Endothelial cell of umbilical vein (primary cell): ENCODE data around the gene MGP. TPM values are rescaled to one million over a fixed set of nuclear protein-coding genes. Genes with fewer than 3 reads are reported as not detected.

Experiments
- BruUV-seq: library from RNA; stranded (reverse); fragments of 400-500 nt; replicated peaks from 2 replicates; lab custom pipeline; 2021; lab: Mats Ljungman, UMichigan
- CTCF ChIA-PET: fragments of 300-600, 350-600 bp; sonication (Branson Sonifier 250); formaldehyde crosslinking; loops from one replicate; lab custom pipeline; 2021; ENCODE audit warnings: antibody characterized with exemption, inconsistent platforms; lab: Charles Lee
- POLR2A ChIA-PET: fragments of 300-600, 350-600 bp; sonication (Branson Sonifier 250); formaldehyde crosslinking; loops from one replicate; lab custom pipeline; 2021; ENCODE audit warnings: antibody characterized with exemption, inconsistent platforms; lab: Charles Lee
- DNase-seq: peaks from one replicate; pipeline ENCODE4 v3.0.0-alpha.2; 2011; ENCODE audit warnings: low read depth, low spot score
- FAIRE-seq: peaks from 2 replicates; lab custom pipeline; 2011; peaks lifted over from hg19 to GRCh38; lab: Jason Lieb, UNC
- H2AFZ ChIP-seq: 2 replicates; pipeline ENCODE4 v1.6.0; 2012; ENCODE audit warnings: low read depth, low read length, control low read depth, inconsistent platforms
- H3K27ac ChIP-seq: 2 replicates; pipeline ENCODE4 v1.5.1; 2011; ENCODE audit warnings: low read depth, mild to moderate bottlenecking, control low read depth, low read length, moderate library complexity; ENCODE audit not compliant: insufficient read depth
- H3K27me3 ChIP-seq, 2 experiments: 2 replicates each; pipeline versions ENCODE4 v1.6.0 to v1.6.1; 2011; ENCODE audit warnings: low read length in 2 of 2, mixed read lengths in 1 of 2; ENCODE audit not compliant: control insufficient read depth in 2 of 2, insufficient read depth in 2 of 2
- H3K36me3 ChIP-seq, 2 experiments: 2 replicates in 1 of 2; 3 replicates in 1 of 2; pipeline ENCODE4 v1.5.1; 2011; ENCODE audit warnings: low read length in 2 of 2, mild to moderate bottlenecking in 1 of 2, moderate library complexity in 1 of 2; ENCODE audit not compliant: control insufficient read depth in 2 of 2, insufficient read depth in 2 of 2; ENCODE audit errors: extremely low read depth in 1 of 2
- H3K4me1 ChIP-seq: 3 replicates; pipeline ENCODE4 v1.5.1; 2011; ENCODE audit warnings: mild to moderate bottlenecking, low read length; ENCODE audit not compliant: control insufficient read depth, insufficient read depth; ENCODE audit errors: extremely low read depth
- H3K4me2 ChIP-seq: 2 replicates; pipeline ENCODE4 v1.6.1; 2011; ENCODE audit warnings: low read length, control low read depth, mixed read lengths; ENCODE audit not compliant: insufficient read depth
- H3K4me3 ChIP-seq, 3 experiments: fragments of 200-600 bp in 1 of 3; sonication (generic), shearing (Covaris generic) in 1 of 3; replicated peaks in 1 of 3; 2 replicates each; pipeline ENCODE4 v1.5.1; 2011 to 2016; ENCODE audit warnings: control low read depth in 3 of 3, low read length in 3 of 3, mild to moderate bottlenecking in 2 of 3, inconsistent platforms in 1 of 3, low read depth in 1 of 3, moderate library complexity in 1 of 3; ENCODE audit not compliant: insufficient read depth in 1 of 3
- H3K79me2 ChIP-seq: 2 replicates; pipeline ENCODE4 v1.6.0; 2012; ENCODE audit warnings: low read length, inconsistent platforms; ENCODE audit not compliant: control insufficient read depth, insufficient read depth
- H3K9ac ChIP-seq: replicated peaks from 2 replicates; pipeline ENCODE3; 2011; ENCODE audit warnings: low read length, control low read depth; ENCODE audit not compliant: insufficient read depth; ENCODE audit errors: extremely low read depth
- H3K9me1 ChIP-seq: replicated peaks from 3 replicates; pipeline ENCODE4 v1.6.0; 2011; ENCODE audit warnings: mild to moderate bottlenecking, low read length; ENCODE audit not compliant: control insufficient read depth, insufficient read depth; ENCODE audit errors: extremely low read depth
- H3K9me3 ChIP-seq: replicated peaks from 2 replicates; pipeline ENCODE4 v1.5.1; 2012; ENCODE audit warnings: low read length, inconsistent platforms; ENCODE audit not compliant: control insufficient read depth, insufficient read depth
- H4K20me1 ChIP-seq: replicated peaks from 2 replicates; pipeline ENCODE3; 2011; ENCODE audit warnings: mild to moderate bottlenecking, low read length; ENCODE audit not compliant: control insufficient read depth, insufficient read depth; ENCODE audit errors: extremely low read depth
- CTCF ChIP-seq, 2 donors: IDR thresholded peaks; 1 replicate in 1 of 2; 2 replicates in 1 of 2; pipeline ENCODE4 v1.5.1; 2011; ENCODE audit warnings: low read length in 2 of 2, mild to moderate bottlenecking in 2 of 2, moderate library complexity in 2 of 2, control low read depth in 1 of 2, inconsistent platforms in 1 of 2, low read depth in 1 of 2; ENCODE audit not compliant: insufficient read depth in 1 of 2; ENCODE audit errors: extremely low read depth in 1 of 2
- EZH2 ChIP-seq: IDR thresholded peaks from 2 replicates; pipeline ENCODE4 v1.6.1; 2012; ENCODE audit warnings: borderline replicate concordance, low read depth, mild to moderate bottlenecking, moderate library complexity, low read length, inconsistent platforms; ENCODE audit not compliant: severe bottlenecking
- FOS ChIP-seq: IDR thresholded peaks from 2 replicates; pipeline ENCODE4 v1.6.1; 2011; ENCODE audit warnings: mild to moderate bottlenecking, low read length, moderate library complexity, borderline replicate concordance; ENCODE audit not compliant: insufficient read depth
- JUN ChIP-seq: IDR thresholded peaks from 2 replicates; pipeline ENCODE4 v1.6.1; 2011; ENCODE audit warnings: borderline replicate concordance, low read depth; ENCODE audit not compliant: insufficient read length, insufficient read depth
- MAX ChIP-seq: IDR thresholded peaks from 2 replicates; pipeline ENCODE4 v1.6.1; 2011; ENCODE audit not compliant: insufficient read depth, insufficient read length
- MYC ChIP-seq: IDR thresholded peaks from one replicate; pipeline ENCODE4 v1.6.1; 2011; ENCODE audit warnings: mild to moderate bottlenecking, low read depth, low read length
- POLR2A ChIP-seq: IDR thresholded peaks from 2 replicates; pipeline ENCODE4 v1.6.1; 2012; ENCODE audit warnings: low read depth, mild to moderate bottlenecking, control low read depth, low read length
- POLR2AphosphoS5 ChIP-seq: IDR thresholded peaks from 2 replicates; pipeline ENCODE4 v1.6.1; 2012; ENCODE audit warnings: low read depth, mild to moderate bottlenecking, control low read depth, low read length, moderate library complexity; ENCODE audit not compliant: insufficient read depth
- dilution Hi-C: fragments of 300-500 bp; cut with MboI; formaldehyde crosslinking; loops from one replicate; pipeline ENCODE4 v1.15.0; 2019; ENCODE audit warnings: low sequenced_read_pairs; ENCODE audit not compliant: extremely low pct_ligation_motif_present
- intact Hi-C: fragments of 100-400 bp; cut with micrococcal nuclease; formaldehyde crosslinking; loops from one replicate; pipeline ENCODE4 v1.10.0; 2022
- polyA plus RNA-seq, 4 experiments: library from polyadenylated mRNA; depleted of rRNA in 3 of 4; stranded (reverse) in 3 of 4; unstranded in 1 of 4; fragments of >200 nt; gene quantifications; 2 replicates each; pipeline versions ENCODE4 v1.2.1 to v1.2.3, GENCODE V29; 2011 to 2012; ENCODE audit warnings: missing spikeins in 1 of 4
- total RNA-seq: library from RNA; stranded (reverse); gene quantifications from 2 replicates; pipeline ENCODE4 v1.2.3, GENCODE V29; 2021

MGP gene
- total and polyA plus RNA-seq, 2 donors (not counting 3 experiments of a cell fraction or from before 2014, with no cell fraction given): 284 to 479 TPM

- DNase-seq: peak; percentile 93
- TF ChIP-seq EZH2 (no peak), CTCF (IDR thresholded peaks at IDR 0.05; ENCODE audit: extremely low read depth in 1 of 2, insufficient read depth in 1 of 2, low read depth in 1 of 2, low read length in 2 of 2) (no peak), JUN (peak; percentile 54), MYC (no peak), POLR2AphosphoS5 (peak; percentile 43), POLR2A (peak; percentile 8), FOS (peak; percentile 32), MAX (no peak)
- CTCF ChIA-PET: interaction anchor here (0.7 to 3.1 kb wide), 4 partner anchors 31 to 154 kb away, joined by 3 to 17 read pairs (median 8); partner anchors contain the start of gene MGP
- H3K36me3 ChIP-seq: peaks cover 0 to 6% of the 10 kb centered on the region in 2 experiments
- H3K4me1 ChIP-seq: peaks cover 61% of the 10 kb centered on the region
- no peaks in the 10 kb centered on the region for H3K27me3 ChIP-seq
- peak; percentile 42 for FAIRE-seq
- peak overlapping the region; percentile 22 to 85 (median 49) for H3K4me3 ChIP-seq
- intact Hi-C loops: no loop called here
- no TSS peak for BruUV-seq
- peak overlapping the region; percentile 98 for H3K4me2 ChIP-seq
- peak overlapping the region; percentile 60 for H3K27ac ChIP-seq
- H4K20me1 ChIP-seq: no peaks in the 10 kb centered on the region
- POLR2A ChIA-PET: no interaction called here
- no peaks in the 10 kb centered on the region for H3K9me1 ChIP-seq
- no peaks in the 10 kb centered on the region for H3K9me3 ChIP-seq
- no peak overlapping the region for H2AFZ ChIP-seq
- dilution Hi-C loops: no loop called here
- peaks cover 18% of the 10 kb centered on the region for H3K79me2 ChIP-seq
- H3K9ac ChIP-seq: peak overlapping the region; percentile 86
These were observed 43.9 kb downstream of the MGP start for GRCh38 chr12:14841761-14842160.
